Uterus (tissue), 2 donors: ENCODE data around the gene BPIFB6.

Source experiments
- POLR2A ChIP-seq, 2 donors: fragments of 450-650 bp; IDR thresholded peaks; one replicate each; pipeline ENCODE4 v1.6.1; 2016; ENCODE audit warnings: antibody characterized with exemption in 2 of 2, mild to moderate bottlenecking in 1 of 2, moderate library complexity in 1 of 2
- TF ChIP-seq, protein P1 (sequence below), 4 experiments: fragments of 200-600 bp in 2 of 4; fragments of 450-650 bp in 2 of 4; sonication (generic) in 2 of 4; IDR thresholded peaks; one replicate each; pipeline ENCODE4 v1.5.1; 2016 to 2019; ENCODE audit warnings: antibody characterized with exemption in 4 of 4, mild to moderate bottlenecking in 2 of 4, moderate library complexity in 1 of 4

DNA sequence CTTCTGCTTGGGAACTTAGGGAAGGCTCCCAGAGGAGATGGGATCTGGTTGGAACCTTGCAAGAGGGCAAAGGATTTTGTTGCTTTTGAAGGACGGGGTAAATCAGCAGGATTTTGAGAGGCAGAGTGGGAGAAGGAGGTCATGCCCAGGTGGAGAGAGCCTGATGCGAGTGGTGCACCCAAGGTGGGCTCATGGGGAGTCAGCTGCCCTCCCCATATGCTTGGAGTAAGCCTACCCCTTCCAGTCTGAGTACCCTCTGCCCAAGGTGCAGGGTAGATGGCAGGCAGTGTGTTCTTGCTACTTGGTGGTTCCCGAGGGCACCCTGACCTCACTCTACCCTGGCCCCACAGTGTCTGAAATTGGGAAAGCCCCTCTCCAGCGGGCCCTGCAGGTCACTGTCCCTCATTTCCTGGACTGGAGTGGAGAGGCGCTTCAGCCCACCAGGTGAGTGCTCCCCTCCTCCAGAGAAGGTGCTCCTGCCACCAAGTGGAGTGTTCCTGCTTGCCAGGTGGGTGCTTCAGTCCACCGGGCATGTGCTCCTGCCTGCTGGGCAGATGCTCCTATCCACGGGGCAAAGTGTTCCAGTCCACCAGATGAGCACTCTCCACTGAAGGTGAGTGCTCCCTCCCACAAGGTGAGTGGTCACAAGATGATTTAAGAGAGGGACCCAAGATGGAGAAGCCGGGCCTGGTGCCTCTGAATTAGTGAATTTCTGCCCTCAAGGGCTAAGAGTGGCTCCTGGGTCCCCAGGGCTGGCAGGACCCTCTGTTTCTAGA, 20.6 kb upstream of the BPIFB6 start:
- TF ChIP-seq, protein P1, sequence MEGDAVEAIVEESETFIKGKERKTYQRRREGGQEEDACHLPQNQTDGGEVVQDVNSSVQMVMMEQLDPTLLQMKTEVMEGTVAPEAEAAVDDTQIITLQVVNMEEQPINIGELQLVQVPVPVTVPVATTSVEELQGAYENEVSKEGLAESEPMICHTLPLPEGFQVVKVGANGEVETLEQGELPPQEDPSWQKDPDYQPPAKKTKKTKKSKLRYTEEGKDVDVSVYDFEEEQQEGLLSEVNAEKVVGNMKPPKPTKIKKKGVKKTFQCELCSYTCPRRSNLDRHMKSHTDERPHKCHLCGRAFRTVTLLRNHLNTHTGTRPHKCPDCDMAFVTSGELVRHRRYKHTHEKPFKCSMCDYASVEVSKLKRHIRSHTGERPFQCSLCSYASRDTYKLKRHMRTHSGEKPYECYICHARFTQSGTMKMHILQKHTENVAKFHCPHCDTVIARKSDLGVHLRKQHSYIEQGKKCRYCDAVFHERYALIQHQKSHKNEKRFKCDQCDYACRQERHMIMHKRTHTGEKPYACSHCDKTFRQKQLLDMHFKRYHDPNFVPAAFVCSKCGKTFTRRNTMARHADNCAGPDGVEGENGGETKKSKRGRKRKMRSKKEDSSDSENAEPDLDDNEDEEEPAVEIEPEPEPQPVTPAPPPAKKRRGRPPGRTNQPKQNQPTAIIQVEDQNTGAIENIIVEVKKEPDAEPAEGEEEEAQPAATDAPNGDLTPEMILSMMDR (IDR thresholded peaks at IDR 0.05): no peak
- no peak for TF ChIP-seq POLR2A (IDR thresholded peaks at IDR 0.05)
